ENCODE measurements around the gene ADAP1.

Gene ADAP1

GRCh38 chr7:898460-898854, 56.0 kb downstream of the ADAP1 start:
- TF ChIP-seq CTCF (IDR thresholded peaks at IDR 0.05): no peak
- no peak overlapping the region for H3K27ac ChIP-seq
- no peak overlapping the region for H3K4me3 ChIP-seq
- no peak for DNase-seq (ENCODE audit: low spot score)

GRCh38 chr7:897771-898376, 56.6 kb downstream of the ADAP1 start:
- no peak for DNase-seq (ENCODE audit: low spot score)
- Histone ChIP-seq H3K4me3 (no peak overlapping the region), H3K27ac (no peak overlapping the region)
- TF ChIP-seq CTCF (IDR thresholded peaks at IDR 0.05): no peak

- Histone ChIP-seq H3K4me3 (no peak overlapping the region), H3K27ac (no peak overlapping the region)
- TF ChIP-seq CTCF (IDR thresholded peaks at IDR 0.05): no peak
- no peak for DNase-seq (ENCODE audit: low spot score)
Measured at GRCh38 chr7:897086-897485, 57.4 kb downstream of the ADAP1 start.

DNA sequence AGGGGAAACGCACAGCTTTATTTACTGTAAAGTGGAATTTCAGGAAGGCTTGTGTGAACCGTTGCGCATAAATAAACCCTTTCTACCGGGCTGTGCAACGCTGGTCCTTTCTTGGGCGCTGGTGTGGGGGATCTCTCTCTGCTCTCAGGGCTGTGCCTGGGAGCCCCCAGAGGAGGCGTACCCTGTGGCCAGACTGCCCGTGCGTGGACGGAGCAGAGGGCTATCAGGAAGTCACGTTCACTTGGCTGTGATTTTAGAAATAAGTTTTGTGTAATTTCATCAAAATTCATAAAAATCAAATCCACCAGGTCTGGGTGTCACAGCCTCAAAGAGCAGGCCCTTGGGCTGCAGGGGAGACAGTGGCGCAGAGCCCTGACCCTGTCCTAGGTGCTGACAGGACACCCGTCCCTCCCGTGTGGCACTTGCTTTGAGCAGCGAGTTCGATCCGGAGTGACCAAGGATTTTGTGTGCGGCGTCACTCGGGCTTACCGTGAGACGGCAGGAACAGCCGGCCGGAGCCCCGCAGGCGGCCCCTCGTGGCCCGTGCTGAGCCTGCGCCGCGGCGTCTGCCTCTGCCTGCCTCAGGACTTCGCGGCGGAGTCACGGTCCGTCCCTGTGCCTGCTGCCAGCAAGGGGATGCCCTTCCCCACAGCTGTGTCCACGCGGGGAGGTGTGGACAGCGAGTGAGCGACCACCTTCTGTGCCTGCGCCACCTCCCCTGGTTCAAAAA, 58.0 kb downstream of the ADAP1 start:
- TF ChIP-seq CTCF (IDR thresholded peaks at IDR 0.05): no peak
- Histone ChIP-seq H3K4me3 (no peak overlapping the region), H3K27ac (no peak overlapping the region)
- no peak for DNase-seq (ENCODE audit: low spot score)

GRCh38 chr7:895451-896052, 58.9 kb downstream of the ADAP1 start:
- H3K27ac ChIP-seq: no peak overlapping the region
- TF ChIP-seq CTCF (IDR thresholded peaks at IDR 0.05): no peak
- no peak overlapping the region for H3K4me3 ChIP-seq
- DNase-seq (ENCODE audit: low spot score): no peak

DNA sequence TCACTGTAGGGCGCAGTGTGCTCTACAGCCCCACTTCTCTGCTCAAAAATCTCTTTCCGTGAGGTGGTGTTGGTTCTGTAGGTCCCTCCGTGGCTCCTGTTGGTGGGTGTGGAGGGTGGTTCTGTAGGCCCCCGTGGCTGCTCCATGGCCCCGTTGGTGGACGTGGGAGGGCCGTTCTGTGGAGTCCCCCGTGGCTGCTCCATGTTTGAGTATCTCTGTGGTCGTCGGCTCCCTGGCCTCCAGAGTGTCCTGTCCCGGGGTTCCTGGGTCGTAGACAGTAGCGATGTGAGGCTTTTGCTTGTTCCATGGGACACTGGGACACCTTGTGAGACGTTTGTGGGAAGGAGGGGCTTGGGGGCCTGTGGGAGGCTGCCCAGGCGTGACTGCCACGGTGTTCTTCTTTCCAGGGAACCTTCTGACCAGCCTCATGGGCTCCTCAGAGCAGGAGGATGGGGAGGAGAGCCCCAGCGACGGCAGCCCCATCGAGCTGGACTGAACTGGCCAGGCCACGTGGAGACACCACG, 59.5 kb downstream of the ADAP1 start:
- Histone ChIP-seq H3K4me3 (no peak overlapping the region), H3K27ac (no peak overlapping the region)
- no peak for DNase-seq (ENCODE audit: low spot score)
- no peak for TF ChIP-seq CTCF (IDR thresholded peaks at IDR 0.05)

Measured in coronary artery (tissue), 2 donors.